ENCODE data around the gene HEATR3.

HEATR3 gene, protein sequence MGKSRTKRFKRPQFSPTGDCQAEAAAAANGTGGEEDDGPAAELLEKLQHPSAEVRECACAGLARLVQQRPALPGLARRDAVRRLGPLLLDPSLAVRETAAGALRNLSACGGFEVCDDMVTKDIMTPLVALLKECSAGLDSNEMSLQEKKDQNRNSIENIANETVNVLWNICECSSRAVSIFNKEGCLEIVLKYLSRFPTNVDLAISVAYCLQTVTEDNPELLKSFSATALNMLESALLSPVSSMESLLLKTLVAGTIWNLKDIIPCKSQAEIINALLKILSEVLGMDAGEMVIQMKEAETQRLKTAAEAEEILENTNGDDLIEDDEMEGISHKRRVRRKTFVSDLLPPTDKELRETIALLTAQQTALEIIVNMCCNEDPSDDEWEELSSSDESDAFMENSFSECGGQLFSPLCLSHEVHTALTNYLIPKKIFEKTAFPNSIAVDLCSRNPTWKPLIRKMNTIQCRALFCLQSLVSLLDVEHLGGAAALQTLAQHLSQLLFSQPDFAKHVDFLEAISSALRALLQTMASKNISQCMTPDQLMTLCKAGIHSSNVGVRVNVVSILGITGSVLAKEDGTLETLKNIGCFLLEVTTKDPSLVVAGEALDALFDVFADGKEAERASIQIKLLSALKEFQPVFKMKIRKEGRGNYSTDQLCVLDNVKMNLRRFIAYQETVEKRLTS

DNA sequence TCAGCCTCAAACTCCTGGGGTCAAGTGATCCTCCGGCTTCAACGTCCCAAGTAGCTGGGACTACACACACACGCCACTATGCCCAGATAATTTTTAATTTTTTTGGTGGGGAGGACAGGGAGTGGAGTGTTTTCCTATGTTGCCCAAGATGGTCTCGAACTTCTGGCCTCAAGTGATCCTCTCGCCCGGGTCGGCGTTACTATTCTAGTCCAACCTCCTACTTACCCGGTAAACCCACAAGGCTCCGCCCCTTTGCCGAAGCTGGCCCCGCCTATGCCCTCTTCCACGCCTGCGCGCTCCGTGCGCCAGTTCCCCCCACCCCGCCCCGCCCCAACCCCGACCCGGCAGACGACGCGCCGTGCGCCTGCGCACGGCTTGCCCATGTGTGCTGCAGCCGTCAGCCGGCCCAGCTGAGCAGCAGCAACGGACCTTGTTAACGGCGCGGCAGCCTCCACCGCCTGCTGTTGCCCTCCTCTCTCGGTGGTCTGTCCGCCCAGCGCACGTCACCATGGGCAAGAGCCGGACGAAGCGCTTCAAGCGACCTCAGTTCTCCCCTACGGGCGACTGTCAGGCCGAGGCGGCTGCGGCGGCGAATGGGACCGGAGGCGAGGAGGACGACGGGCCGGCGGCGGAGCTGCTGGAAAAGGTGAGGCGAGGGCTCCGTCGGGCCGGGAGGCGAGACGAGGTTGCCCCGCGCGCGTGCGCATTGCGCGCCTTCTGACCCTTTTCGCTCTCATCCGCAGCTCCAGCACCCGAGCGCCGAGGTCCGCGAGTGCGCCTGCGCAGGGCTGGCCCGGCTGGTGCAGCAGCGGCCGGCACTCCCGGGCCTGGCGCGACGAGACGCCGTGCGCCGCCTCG lies at the start of gene HEATR3:
Gene HEATR3 (plus strand): TSS at position 347 of the 858 bp plus-strand sequence. CDS start 162 bp downstream, at position 509.
- peak; percentile 79 for DNase-seq (ENCODE audit: low spot score)

DNA sequence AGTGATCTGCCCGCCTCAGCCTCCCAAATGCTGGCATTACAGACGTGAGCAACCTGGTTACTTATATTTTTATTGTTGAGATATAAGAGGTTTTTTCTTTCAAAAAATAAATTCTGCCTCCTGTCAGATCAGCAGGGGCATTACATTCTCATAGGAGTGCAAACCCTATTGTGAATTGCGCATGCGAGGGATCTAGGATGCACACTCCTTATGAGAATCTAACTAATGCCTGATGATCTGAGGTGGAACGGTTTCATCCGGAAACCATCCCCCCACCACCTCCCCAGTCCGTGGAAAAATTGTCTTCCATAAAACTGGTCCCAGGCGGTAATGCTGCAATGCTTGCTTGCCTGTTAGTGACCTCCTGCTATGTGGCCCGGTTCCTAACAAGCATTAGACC lies 48.2 kb upstream of the HEATR3 start:
- DNase-seq (ENCODE audit: low spot score): no peak

DNA sequence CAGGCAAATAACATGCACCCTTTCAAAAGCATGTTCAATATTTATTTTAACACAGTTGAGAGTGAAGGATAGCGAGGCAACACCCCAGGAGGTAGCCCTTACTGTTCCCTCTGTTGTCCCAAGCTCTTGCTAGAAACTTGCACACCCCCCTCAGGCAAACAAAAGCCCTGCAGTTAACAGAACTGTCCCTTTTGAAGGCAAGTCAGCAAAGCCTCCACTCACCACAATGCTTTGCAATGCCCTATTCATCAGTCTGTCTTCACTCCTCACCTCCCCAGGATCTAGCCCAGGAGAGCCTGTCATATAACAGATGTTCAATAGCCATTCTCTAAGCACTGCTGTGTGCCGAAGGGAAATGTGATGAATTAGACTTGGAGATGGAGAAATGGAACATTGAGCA lies 44.2 kb upstream of the HEATR3 start:
- DNase-seq (ENCODE audit: low spot score): no peak

DNA sequence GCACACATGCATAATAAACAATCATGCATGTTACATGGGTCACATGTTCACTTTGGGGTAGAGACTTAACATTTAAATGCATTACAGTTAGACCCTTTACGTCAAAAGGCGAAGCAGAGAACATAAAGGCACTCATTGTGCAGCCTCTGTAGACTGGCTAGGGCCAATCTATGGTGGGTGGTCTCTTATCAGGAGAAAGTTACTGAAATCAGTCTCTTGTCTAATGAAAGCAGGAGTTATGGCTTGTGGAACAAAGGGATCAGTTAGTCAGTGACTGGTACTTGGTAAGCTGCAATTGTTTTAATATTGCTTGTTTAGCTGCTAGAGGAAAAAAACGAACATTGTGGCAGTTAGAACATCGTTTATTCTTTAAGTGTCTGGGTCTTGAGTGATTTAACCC lies 42.1 kb upstream of the HEATR3 start:
- no peak for DNase-seq (ENCODE audit: low spot score)

DNA sequence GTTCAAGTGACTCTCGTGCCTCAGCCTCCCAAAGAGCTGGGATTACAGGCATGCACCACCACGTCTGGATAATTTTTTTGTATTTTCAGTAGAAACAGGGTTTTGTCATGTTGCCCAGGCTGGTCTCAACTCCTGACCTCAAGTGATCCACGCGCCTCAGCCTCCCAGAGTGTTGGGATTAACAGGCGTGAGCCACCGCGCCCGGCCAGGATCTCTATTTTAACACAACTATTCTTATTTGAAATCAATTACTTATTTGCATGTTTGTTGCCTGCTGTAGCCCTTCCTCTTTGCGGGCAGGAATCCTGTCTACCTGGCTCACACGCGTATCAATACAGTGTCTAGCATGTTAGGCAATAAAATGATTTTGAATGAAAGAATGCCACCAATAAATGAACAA lies 41.6 kb upstream of the HEATR3 start:
- DNase-seq (ENCODE audit: low spot score): no peak

DNA sequence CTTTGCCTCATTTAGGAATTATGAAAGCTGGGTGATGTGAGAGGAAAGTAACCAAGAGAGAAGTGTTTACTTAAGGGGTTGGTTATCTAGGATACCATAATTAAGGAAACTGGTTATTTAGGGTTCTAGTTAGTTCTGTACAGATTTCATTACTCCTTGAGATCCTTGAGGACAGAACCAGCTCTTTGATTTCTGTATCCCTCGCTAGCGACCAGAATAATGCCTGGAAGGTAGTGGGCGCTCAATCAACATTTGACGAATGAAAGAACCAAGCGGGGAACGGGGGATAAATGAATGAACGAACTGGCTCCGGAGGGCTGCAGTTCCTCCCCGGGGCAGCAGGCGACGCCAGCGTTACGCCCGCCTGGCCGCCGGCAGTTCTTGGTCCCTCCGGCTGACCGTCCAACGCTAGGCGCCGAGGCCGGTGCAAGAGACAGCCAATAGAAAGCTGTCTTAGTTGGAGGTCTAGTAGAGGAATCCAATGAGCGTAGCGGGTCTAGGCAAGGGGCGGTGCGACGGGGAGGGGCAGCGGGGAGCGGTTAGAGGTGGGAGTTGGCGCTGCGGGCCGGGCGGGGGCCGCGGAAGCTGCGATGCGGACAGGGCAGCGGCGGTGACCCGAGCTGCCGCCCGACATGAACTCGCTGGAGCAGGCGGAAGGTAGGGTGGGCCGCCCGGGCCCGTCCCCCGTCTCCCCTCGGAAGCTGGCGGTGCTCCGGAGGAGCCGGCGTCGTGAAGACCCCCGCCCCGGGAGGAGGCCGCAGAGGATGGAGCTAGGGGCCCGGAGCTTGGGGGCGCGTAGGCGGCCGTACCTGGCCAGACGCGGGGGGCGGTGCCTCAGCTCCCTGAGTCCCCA lies 40.9 kb upstream of the HEATR3 start, which contains the start of gene CNEP1R1:
Gene CNEP1R1 (plus strand): TSS at position 542 of the 853 bp plus-strand sequence. CDS start 91 bp downstream, at position 633.
- DNase-seq (ENCODE audit: low spot score): peak; percentile 83

DNA sequence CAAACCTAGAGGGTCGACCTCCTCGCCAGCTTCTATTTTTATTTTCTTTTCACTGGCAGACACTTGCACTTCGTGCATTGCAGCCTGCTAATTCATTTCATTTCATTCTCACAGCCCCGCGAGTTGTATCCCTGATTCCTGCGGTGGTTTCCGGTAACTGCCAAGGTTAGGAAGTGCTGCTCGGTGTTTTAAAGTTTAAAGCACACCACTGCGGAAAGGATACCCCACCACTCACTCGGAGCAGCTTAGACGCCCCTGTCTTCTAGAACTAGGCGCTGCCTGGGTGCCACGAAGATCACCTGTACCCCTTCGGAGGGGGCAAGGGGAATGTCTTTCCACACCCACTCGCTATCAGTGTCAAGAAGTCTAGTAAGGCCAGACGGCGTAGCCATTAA lies 40.2 kb upstream of the HEATR3 start:
- DNase-seq (ENCODE audit: low spot score): no peak

DNA sequence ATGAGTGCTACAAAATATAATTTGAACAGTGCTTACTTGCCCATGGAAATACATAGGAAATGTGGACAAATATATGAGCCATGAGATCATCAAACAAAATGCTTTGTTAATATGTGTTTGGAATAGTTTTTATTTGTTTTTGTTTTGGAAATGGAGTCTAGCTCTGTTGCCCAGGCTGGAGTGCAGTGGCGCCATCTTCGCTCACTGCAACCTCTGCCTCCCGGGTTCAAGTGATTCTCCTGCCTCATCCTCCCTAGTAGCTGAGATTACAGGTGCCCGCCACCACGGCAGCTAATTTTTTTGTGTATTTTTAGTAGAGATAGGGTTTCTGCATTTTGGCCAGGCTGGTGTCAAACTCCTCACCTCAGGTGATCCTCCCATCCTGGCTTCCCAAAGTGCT lies 37.9 kb upstream of the HEATR3 start:
- no peak for DNase-seq (ENCODE audit: low spot score)

DNA sequence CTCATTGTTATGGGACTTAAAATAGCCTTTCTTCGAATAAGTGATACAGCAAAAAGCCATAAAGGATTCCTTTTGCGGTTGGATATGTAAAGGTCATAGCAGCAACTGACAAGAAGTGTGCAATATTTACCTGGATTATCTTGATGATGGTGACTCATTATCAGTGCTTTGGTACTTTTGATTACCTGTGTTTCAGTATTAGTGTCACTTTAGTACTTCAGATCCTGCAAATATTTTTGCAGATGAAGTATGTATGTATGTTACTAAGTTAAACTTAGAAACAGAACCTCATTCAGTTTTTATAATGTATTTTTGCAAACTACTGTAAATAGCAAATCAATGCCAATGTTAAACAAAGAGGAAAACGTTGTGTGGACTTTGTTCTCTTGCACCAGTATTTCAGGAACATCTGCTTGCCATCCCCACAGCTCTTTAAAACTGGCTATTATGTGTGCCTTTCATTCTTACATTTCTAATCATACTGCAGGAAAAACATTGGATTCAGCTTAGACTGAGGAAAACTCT lies 30.2 kb upstream of the HEATR3 start:
- DNase-seq (ENCODE audit: low spot score): no peak

DNA sequence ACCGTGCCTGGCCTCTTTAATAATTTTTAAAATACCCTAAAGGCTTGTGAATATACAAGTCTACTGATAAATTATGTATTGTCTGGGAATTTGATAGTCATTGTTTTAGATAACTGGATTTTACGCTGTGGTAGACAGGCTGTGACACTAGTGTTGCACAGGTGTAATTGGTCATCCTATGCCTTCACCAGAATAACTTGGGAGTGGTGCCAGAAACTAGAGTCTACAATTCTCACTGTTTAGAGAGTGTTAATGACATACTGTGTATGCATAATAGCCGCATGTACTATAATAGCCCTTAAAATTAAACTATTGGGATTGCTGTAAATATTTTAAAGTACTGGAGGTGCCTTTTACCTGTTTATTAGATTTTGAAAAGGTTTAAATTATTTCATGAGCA lies 29.3 kb upstream of the HEATR3 start:
- no peak for DNase-seq (ENCODE audit: low spot score)

DNA sequence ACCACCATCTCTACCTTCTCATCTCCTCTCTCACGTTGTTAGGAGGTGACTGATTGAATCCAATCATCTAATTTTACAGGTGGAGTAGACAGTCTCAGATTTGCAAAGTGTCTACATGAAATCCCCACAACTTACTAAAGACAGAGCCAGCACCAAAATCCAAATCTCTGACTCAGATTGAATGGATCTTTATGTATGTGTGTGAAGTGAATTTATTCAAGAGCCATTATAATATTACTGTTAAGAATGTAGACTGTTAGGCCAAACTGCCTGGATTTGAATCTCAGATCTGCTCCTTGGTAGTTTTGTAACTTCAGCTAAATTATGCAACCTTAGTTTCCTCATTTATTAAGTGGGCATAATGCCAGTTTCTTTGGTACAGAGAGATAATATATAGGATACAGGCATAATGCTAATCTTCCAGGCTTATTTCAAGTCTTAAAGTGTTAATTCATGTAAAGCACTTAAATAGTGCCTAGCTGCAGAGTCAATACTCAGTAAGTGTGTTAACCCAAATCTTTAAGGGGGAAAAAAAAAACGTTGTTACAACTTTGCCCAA lies 28.0 kb upstream of the HEATR3 start:
- no peak for DNase-seq (ENCODE audit: low spot score)

DNA sequence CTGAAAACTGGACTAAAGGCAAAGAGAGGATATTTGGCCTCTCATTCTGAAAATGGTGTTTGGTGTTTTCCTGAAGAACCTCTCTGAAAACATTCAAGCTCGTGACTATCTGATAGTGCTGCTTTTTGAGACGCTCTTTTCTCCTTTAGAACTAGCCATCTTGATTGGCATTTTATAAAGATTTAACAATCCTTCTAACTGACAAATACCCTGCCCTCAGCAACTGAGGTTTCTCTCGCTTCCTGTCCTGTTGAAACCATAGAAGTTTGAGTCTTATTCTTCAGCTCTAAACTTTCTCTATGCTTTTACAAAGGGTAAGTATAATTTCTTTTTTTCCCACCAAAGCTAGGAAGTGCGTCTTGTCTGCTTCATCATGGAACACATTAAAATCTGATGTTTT lies 27.5 kb upstream of the HEATR3 start:
- DNase-seq (ENCODE audit: low spot score): no peak

DNA sequence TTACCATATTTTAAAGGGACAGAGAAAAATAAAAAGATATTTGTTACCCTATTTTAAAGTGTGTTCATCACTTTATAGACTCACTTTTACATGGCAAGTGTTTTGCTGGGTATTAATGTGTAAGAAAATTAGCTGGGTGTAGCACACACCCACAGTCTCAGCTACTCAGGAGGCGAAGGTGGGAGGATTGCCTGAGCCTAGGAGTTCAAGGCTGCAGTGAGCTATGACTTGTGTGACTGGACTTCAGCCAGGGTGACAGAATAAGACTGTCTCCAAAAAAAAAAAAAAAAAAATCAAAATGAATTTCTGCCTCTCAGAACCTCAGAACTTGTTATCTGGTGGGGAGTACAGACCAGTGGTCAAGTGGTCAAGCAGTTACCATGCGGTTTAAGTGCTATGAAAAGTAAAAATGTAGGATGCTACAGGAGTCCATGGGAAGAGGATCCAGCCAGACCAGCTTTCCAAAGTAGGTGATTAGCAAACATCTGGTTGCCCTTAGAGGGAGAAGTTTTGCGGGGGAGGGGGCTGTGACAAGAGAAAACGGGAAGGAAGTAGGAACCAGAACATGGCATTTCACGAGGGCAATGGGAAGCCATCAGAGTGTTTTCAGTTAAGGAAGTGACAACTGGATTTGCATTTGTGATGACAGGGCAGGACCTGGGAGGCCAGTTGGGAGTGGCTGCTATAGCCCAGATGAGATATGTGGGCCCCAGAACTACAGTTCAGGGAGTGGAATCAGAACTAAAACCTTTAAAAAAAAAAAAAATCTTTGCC lies 26.8 kb upstream of the HEATR3 start:
- no peak for DNase-seq (ENCODE audit: low spot score)

DNA sequence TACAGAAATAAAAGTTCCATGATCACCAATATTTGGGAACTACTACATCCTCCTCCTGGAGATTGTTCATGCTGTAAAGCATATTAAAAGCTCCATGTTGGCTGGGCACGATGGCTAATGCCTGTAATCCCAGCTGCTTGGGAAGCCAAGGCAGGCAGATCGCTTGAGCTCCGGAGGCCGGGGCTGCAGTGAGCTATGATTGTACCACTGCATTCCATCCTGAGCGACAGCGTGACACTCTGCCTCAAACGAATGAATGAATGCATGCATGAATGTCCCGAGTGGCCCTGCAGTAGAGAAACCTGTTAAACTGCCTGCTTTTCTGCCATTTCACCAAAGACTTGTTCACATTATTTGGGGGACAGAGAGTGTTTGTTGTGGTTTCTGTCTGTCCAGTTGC lies 25.8 kb upstream of the HEATR3 start:
- DNase-seq (ENCODE audit: low spot score): peak; percentile 25

DNA sequence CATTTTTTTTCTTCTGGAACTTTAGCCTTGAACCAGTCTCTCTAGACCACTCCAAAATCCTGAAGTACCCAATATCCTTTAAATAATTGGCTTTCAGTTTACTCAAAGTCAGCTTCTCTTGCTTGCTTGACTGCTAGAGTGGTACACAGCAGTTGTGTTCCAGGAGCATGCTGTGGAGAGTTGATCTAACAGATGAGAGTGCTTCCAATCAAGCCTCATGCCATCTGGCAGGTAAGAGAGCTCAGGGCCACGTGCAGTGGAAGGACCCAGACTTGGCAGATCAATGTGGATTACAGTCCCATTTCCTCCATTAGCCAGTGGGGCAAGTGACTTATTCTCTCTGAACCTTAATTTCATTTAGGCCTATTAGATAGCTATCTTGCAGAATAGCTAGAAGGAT lies 25.1 kb upstream of the HEATR3 start:
- DNase-seq (ENCODE audit: low spot score): no peak

DNA sequence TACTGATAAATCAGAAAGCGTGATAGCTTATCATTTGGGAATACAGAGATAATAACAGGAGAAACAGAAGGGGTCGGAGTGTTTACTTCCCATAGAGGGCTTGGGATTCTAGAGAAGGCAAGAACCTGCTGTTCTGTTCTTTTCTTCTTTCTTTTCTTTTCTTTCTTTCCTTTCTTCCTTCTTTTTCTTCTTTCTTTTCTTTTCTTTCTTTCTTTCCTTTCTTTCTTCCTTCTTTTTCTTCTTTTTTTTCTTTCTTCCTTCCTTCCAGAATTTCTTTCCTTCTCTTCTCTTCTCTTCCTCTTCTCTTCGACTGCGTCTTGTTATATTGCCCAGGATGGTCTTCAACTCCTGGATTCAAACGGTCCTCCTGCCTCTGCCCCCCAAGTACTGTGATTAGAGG lies 22.4 kb upstream of the HEATR3 start:
- no peak for DNase-seq (ENCODE audit: low spot score)

DNA sequence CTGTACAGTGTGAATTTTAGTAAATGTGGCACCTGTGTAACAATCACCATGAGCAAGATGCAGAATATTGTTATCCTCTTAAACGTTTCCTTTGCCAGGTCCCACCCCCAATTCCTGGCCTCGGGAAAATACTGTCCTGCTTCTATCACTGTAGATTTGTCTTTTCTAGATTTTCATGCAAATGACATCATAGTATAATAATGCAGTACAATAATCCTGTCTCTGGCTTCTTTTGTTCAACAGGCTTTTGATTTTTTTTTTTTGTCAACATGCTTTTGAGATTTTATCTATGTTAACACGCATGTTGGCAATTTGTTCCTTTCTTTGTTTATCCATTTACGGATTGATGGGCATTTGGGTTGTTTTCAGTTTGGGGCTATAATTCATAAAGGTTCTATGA lies 20.4 kb upstream of the HEATR3 start:
- DNase-seq (ENCODE audit: low spot score): no peak

DNA sequence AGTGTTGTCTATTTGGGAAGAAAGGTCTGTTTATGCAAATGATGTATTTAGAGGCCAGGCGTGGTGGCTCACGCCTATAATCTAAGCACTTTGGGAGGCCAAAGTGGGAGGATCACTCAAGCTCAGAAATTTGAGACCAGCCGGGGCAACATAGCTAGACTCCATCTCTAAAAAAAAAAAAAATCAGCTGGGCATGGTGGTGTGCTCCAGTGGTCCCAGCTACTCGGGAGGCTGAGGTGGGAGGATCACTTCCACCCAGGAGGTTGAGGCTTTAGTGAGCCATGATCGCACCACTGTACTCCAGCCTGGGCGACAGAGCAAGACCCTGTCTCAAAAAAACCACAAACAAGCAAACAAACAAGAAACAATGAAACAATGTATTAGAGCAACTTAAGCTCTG lies 18.9 kb upstream of the HEATR3 start:
- DNase-seq (ENCODE audit: low spot score): no peak

DNA sequence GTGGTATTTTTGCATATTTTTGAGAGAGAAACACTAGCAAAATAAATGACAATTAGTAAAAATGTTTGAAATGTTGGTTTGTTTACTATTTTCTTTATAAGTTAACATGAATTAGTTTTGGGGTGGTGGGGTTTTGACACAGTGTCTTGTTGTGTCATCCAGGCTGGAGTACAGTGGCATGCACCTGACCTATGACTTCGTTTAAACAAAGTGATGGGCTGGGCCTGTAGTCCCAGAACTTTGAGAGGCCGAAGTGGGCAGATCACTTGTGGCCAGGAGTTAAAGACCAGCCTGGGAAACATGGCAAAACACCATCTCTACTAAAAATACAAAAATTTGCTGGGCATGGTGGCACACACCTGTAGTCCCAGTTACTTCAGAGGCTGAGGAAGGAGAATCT lies 17.9 kb upstream of the HEATR3 start:
- no peak for DNase-seq (ENCODE audit: low spot score)

DNA sequence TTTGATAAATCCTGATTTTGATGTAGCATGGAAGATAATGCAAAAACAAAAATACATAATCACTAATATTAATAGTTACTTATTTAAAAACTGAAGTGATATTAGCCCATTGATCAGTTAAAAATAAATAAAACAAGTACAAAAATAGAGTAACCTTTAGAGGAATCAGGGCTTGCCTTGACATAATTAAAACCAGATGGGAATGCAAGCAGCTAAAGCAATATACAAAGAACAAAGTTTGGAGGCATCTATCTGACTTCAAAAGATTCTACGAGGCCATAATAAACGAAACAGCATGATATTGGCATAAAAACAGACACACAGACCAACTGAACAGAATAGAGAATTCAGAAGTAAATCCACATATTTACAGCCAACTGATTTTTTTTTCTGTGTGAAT lies 15.0 kb upstream of the HEATR3 start:
- no peak for DNase-seq (ENCODE audit: low spot score)
